ENCODE results near the gene SUCLG1.

SUCLG1 gene

DNA sequence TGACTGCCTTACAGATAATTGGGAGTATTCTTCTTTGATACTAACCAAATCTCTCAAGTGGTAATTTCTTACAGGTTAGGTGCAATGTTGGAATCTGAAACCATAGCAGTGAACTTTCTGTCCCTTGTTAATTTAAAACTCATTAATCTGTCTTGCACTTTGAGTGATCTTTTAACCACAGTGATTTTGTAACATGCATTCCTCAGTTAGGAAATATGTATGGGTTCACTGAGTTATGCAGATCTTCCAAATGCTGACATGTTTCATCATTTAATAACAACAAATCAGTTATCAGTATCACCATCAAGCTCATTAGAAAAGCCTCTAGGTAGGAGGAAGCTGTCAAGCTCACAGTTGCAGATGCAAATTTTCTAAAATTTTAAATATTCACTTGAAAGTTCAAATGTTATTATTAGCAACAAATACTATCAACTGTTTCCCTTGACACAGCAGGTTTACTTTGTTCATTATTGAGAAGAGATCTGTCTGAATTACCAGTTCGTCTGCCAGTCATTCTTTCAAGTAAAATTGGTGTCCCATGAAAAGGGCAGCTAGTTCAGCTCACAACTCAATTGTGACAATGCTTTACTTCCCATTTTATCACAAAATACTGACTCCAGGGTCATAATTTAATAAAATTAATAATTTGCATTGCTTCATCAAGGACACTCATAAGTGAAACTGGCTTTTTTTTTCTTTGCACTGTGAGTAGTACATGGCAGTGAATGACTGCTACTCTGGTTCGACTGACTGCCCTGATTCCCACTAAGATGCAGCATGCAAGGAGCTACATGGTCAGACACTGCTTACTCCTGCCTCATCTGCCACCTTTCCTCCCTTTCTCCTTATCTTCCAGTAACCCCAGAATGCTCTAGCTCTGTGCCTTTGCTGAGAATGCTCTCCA lies 31.6 kb downstream of the SUCLG1 start:
- TF ChIP-seq, protein P1, sequence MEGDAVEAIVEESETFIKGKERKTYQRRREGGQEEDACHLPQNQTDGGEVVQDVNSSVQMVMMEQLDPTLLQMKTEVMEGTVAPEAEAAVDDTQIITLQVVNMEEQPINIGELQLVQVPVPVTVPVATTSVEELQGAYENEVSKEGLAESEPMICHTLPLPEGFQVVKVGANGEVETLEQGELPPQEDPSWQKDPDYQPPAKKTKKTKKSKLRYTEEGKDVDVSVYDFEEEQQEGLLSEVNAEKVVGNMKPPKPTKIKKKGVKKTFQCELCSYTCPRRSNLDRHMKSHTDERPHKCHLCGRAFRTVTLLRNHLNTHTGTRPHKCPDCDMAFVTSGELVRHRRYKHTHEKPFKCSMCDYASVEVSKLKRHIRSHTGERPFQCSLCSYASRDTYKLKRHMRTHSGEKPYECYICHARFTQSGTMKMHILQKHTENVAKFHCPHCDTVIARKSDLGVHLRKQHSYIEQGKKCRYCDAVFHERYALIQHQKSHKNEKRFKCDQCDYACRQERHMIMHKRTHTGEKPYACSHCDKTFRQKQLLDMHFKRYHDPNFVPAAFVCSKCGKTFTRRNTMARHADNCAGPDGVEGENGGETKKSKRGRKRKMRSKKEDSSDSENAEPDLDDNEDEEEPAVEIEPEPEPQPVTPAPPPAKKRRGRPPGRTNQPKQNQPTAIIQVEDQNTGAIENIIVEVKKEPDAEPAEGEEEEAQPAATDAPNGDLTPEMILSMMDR (IDR thresholded peaks at IDR 0.05; ENCODE audit: low read depth, low read length, missing control alignments) = no peak
- DNase-seq (ENCODE audit: extremely low read depth, low read depth) = no peak

DNA sequence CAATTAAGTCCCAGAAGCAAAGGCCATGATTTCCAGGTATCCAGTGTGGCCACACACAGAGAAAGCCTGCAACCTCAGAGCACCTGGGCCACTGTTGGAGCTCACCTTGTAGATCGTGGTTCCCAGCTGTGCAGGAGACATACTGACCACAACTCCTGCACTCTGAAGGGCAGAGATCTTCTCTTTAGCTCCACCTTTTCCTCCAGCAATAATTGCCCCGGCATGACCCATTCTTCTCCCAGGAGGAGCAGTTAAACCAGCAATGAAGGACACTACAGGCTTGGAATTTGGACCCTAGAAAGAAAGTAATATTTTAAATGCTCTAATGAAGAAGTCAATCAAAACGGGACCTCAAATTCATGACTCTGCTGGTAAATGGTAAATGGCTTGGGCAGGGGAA lies 33.8 kb downstream of the SUCLG1 start:
- TF ChIP-seq, protein P1 (IDR thresholded peaks at IDR 0.05; ENCODE audit: low read depth, low read length, missing control alignments) = no peak
- H3K4me3 ChIP-seq (replicated peaks; ENCODE audit: low read depth, low read length) = no peak overlapping the region
- DNase-seq (ENCODE audit: extremely low read depth, low read depth) = no peak

More for the DNA sequence above, 31.6 kb downstream of the SUCLG1 start:
- H3K4me3 ChIP-seq (replicated peaks; ENCODE audit: low read depth, low read length) = no peak overlapping the region

DNA sequence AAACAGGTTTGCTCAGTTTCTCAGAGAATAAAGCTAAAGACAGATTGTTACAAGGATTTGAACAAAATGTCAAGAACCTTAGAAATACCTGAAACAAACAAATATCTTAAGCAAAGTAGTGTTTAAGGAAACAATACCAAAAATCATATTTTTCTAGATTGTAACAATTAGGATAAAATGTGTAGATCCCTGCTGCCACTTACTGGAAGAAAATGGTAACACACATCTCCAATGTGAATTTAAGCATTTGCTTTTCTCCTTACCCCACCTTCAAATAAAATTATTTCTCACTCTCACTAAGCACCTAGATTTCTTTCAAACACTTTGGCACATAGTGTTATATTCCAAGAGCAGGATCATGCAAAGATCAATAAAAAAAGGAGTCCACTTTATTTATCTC lies 34.9 kb downstream of the SUCLG1 start:
- H3K4me3 ChIP-seq (replicated peaks; ENCODE audit: low read depth, low read length) = no peak overlapping the region
- TF ChIP-seq, protein P1 (IDR thresholded peaks at IDR 0.05; ENCODE audit: low read depth, low read length, missing control alignments) = peak; percentile 25
- no peak for DNase-seq (ENCODE audit: extremely low read depth, low read depth)

DNA sequence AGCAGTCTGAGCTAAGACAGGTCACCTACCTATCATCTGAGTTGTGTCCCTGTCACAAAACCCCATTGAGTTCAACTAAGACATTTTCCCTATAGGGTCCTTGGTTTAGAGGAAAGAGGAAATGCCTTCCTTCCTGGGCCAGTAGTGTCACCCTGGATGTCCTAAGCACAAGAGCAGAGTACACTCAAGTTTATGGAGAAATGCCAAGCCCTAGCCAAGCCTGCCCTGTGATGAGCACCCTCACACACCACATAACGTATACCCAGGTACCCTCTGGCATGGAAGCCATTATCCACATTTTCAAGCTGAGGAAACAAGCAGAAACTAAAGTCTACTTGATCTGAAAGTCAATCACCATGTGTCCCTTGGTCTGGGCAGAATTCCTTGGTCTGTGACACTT lies 37.3 kb downstream of the SUCLG1 start:
- no peak overlapping the region for H3K4me3 ChIP-seq (replicated peaks; ENCODE audit: low read depth, low read length)

DNA sequence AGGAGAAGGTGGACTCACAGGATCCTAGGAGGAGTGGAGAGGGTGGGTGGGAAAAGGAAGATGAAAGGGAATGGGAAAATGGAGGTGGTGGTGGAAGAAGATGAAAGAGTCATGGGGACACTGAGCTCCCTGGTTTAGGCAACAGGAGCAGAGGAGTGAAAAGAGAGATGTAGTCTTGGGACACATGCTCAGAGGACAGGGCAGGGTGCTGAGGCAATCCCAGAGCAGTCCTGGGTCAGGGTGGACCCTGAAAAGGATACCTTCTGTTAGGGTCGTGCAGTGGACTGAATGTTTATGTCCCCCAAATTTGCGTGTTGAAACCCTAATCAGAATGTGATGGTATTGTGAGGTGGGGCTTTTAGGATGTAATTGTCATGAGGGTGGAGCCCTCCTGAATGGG lies 37.9 kb downstream of the SUCLG1 start:
- H3K4me3 ChIP-seq (replicated peaks; ENCODE audit: low read depth, low read length) = no peak overlapping the region
- DNase-seq (ENCODE audit: extremely low read depth, low read depth) = no peak
- TF ChIP-seq, protein P1 (IDR thresholded peaks at IDR 0.05; ENCODE audit: low read depth, low read length, missing control alignments) = no peak

More for the DNA sequence above, 37.3 kb downstream of the SUCLG1 start:
- TF ChIP-seq, protein P1 (IDR thresholded peaks at IDR 0.05; ENCODE audit: low read depth, low read length, missing control alignments) = no peak
- DNase-seq (ENCODE audit: extremely low read depth, low read depth) = no peak

DNA sequence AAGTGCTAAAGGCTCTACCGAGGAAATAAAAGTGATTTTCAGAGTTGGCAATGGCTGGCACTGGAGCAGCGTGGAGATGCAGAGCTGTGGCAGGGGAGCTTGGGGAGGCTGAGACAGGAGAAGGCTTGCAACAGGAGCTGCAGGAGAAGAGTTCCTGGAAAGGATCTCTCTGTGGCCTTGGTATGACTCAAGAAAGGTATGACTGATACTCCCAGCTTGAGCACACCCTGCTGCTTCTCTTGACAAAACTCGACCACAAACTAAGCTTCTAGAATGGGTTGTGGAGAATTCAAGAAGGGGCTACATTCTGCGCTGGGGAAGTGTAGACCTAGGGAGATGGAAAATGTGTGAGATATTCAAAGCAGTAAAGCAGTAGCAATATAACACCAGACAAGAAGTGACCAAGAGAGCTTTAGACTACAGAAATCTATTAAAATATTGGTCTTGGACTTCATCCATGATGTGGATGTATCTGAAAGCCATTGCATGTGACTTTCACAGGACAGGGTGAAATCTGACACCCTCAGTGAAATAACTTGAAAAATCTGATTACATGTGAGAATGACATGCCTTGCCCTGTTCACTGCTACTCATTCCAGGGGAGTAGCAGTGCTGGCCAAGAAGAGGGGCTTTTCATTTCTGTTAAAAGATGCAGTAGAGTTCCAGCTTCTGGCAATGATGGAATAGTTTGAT lies 41.5 kb downstream of the SUCLG1 start:
- TF ChIP-seq, protein P1 (IDR thresholded peaks at IDR 0.05; ENCODE audit: low read depth, low read length, missing control alignments) = no peak
- DNase-seq (ENCODE audit: extremely low read depth, low read depth) = no peak
- no peak overlapping the region for H3K4me3 ChIP-seq (replicated peaks; ENCODE audit: low read depth, low read length)
